HepG2 (cell line): Measurements from ENCODE around the gene KIAA0040. TPM values are rescaled to one million over a fixed set of nuclear protein-coding genes. Genes with fewer than 3 reads are reported as not detected.

Source experiments
- ATAC-seq: fragments of 200-7000 bp; cut with Tn5 transposase; 3 replicates; pipeline ENCODE4 v1.9.1; 2020; ENCODE audit warnings: mild to moderate bottlenecking, moderate library complexity
- Bru-seq: library from RNA; stranded (reverse); fragments of 400-500 nt; gene quantifications from one replicate; lab custom pipeline; 2021; lab: Mats Ljungman, UMichigan
- BruChase-seq, 2 experiments: library from RNA; stranded (reverse); fragments of 400-500 nt; gene quantifications; one replicate each; lab custom pipeline; 2021; lab: Mats Ljungman, UMichigan
- BruUV-seq: library from RNA; stranded (reverse); fragments of 400-500 nt; replicated peaks from 2 replicates; lab custom pipeline; 2021; lab: Mats Ljungman, UMichigan
- CTCF ChIA-PET: fragments of 300-600 bp; formaldehyde crosslinking; extraction: SDS; loops from one replicate; lab custom pipeline; 2021; ENCODE audit warnings: low total read pairs, inconsistent platforms, low intra/inter-chr PET ratio; lab: Yijun Ruan, JAX
- POLR2A ChIA-PET: fragments of 350-600 bp; sonication (Branson Sonifier 250); formaldehyde crosslinking; loops from one replicate; lab custom pipeline; 2020; ENCODE audit warnings: antibody characterized with exemption, inconsistent platforms; lab: Yijun Ruan, JAX
- DNase-seq: peaks from one replicate; pipeline ENCODE4 v3.0.0-alpha.2; 2015; ENCODE audit warnings: low spot score
- FAIRE-seq: peaks from 3 replicates; lab custom pipeline; 2011; peaks lifted over from hg19 to GRCh38; lab: Jason Lieb, UNC
- H2AFZ ChIP-seq: one replicate; pipeline ENCODE4 v1.6.1; 2011; ENCODE audit warnings: low read length, inconsistent platforms
- H3K27ac ChIP-seq: fragments of 300-600 bp; 3 replicates; pipeline ENCODE4 v1.8.0; 2011; ENCODE audit warnings: mixed run types, mild to moderate bottlenecking, mixed read lengths, low read length, inconsistent platforms; ENCODE audit not compliant: insufficient read depth; ENCODE audit errors: extremely low read length
- H3K27me3 ChIP-seq, 2 experiments: fragments of 200-600 bp in 1 of 2; 2 replicates in 1 of 2; 3 replicates in 1 of 2; pipeline versions ENCODE4 v1.6.0 to v1.8.0; 2011; ENCODE audit warnings: low read length in 2 of 2, mild to moderate bottlenecking in 2 of 2, moderate library complexity in 2 of 2, inconsistent platforms in 1 of 2; ENCODE audit not compliant: insufficient read depth in 2 of 2, control insufficient read depth in 1 of 2
- H3K36me3 ChIP-seq, 2 experiments: fragments of 200-600 bp in 1 of 2; replicated peaks in 1 of 2; 2 replicates in 1 of 2; 3 replicates in 1 of 2; pipeline versions ENCODE4 v1.5.1 to v1.8.0; 2011; ENCODE audit warnings: low read length in 2 of 2, inconsistent platforms in 1 of 2; ENCODE audit not compliant: insufficient read depth in 2 of 2, control insufficient read depth in 1 of 2
- H3K4me1 ChIP-seq: 2 replicates; pipeline ENCODE4 v1.5.1; 2012; ENCODE audit warnings: low read length, inconsistent platforms; ENCODE audit not compliant: insufficient read depth
- H3K4me2 ChIP-seq: 2 replicates; pipeline ENCODE4 v1.6.0; 2011; ENCODE audit warnings: low read depth, low read length, inconsistent platforms
- H3K4me3 ChIP-seq, 3 experiments: fragments of 200-600 bp in 1 of 3; sonication (generic), shearing (Covaris generic) in 1 of 3; replicated peaks in 1 of 3; 2 replicates each; pipeline ENCODE4 v1.5.1; 2011 to 2016; ENCODE audit warnings: low read length in 3 of 3, inconsistent platforms in 2 of 3, low read depth in 2 of 3, mild to moderate bottlenecking in 2 of 3, control low read depth in 1 of 3, mixed read lengths in 1 of 3; ENCODE audit not compliant: insufficient read depth in 1 of 3
- H3K79me2 ChIP-seq: one replicate; pipeline ENCODE4 v1.6.1; 2011; ENCODE audit warnings: low read length, inconsistent platforms; ENCODE audit not compliant: insufficient read depth
- H3K9ac ChIP-seq: 2 replicates; pipeline ENCODE4 v1.6.0; 2011; ENCODE audit warnings: mild to moderate bottlenecking, low read depth, low read length, inconsistent platforms; ENCODE audit not compliant: insufficient read depth
- H3K9me3 ChIP-seq: 2 replicates; pipeline ENCODE4 v1.5.1; 2012; ENCODE audit warnings: mild to moderate bottlenecking, low read length
- H4K20me1 ChIP-seq: 2 replicates; pipeline ENCODE4 v1.6.0; 2011; ENCODE audit warnings: inconsistent platforms, mild to moderate bottlenecking, low read length, moderate library complexity; ENCODE audit not compliant: insufficient read depth
- CTCF ChIP-seq: sonication (generic); formaldehyde crosslinking; IDR thresholded peaks from 2 replicates; pipeline ENCODE4 v1.5.0; 2020; ENCODE audit warnings: mild to moderate bottlenecking, missing genetic modification reagents, moderate library complexity
- ELF1 ChIP-seq: sonication (generic); formaldehyde crosslinking; IDR thresholded peaks from 2 replicates; pipeline ENCODE4 v1.4.0; 2020; ENCODE audit warnings: missing genetic modification reagents
- FOXC1 ChIP-seq: sonication (generic); formaldehyde crosslinking; IDR thresholded peaks from 2 replicates; pipeline ENCODE4 v1.8.0; 2022; ENCODE audit warnings: mild to moderate bottlenecking, missing genetic modification reagents, borderline replicate concordance
- HOMEZ ChIP-seq: IDR thresholded peaks from 2 replicates; pipeline ENCODE4 v1.6.1; 2016; ENCODE audit warnings: low read depth
- RORA ChIP-seq: sonication (generic); formaldehyde crosslinking; IDR thresholded peaks from 2 replicates; pipeline ENCODE4 v1.5.0; 2020; ENCODE audit warnings: mild to moderate bottlenecking, missing genetic modification reagents, moderate library complexity
- ZNF451 ChIP-seq: sonication (generic); formaldehyde crosslinking; IDR thresholded peaks from 2 replicates; pipeline ENCODE4 v1.5.0; 2020; ENCODE audit warnings: mild to moderate bottlenecking, missing genetic modification reagents
- ZNF510 ChIP-seq: sonication (generic); formaldehyde crosslinking; IDR thresholded peaks from 2 replicates; pipeline ENCODE4 v1.4.0; 2020; ENCODE audit warnings: low read depth, mild to moderate bottlenecking, missing genetic modification reagents
- ZNF607 ChIP-seq: sonication (generic); formaldehyde crosslinking; IDR thresholded peaks from 2 replicates; pipeline ENCODE4 v1.5.1; 2020; ENCODE audit warnings: missing genetic modification reagents, mild to moderate bottlenecking, borderline replicate concordance
- ZNF75D ChIP-seq: sonication (generic); formaldehyde crosslinking; IDR thresholded peaks from 2 replicates; pipeline ENCODE4 v1.8.1; 2023; ENCODE audit warnings: missing genetic modification reagents, mild to moderate bottlenecking, borderline replicate concordance
- ZNF777 ChIP-seq: sonication (generic); formaldehyde crosslinking; IDR thresholded peaks from 2 replicates; pipeline ENCODE4 v1.4.0; 2020; ENCODE audit warnings: missing genetic modification reagents
- WGBS: methylation state at CpG from one replicate; pipeline ENCODE4 v1.1.6; 2017; ENCODE audit warnings: low lambda C conversion rate; 5-methylcytosine and 5-hydroxymethylcytosine counted together
- in situ Hi-C: cut with HindIII; loops from 2 replicates; pipeline ENCODE4 v1.10.0; 2017; ENCODE audit warnings: low pct_unique_long_range_greater_than_20kb; ENCODE audit not compliant: extremely low pct_ligation_motif_present
- intact Hi-C: fragments of 100-400 bp; cut with micrococcal nuclease; formaldehyde crosslinking; loops from one replicate; pipeline ENCODE4 v1.10.0; 2022; ENCODE audit not compliant: unreplicated experiment
- long read RNA-seq, 2 experiments: library from RNA in 1 of 2; library from polyadenylated mRNA in 1 of 2; stranded (forward) in 1 of 2; unstranded in 1 of 2; transcript quantifications; one replicate each; pipeline ENCODE4 v2.0.0, GENCODE V29; 2019 to 2022
- polyA minus RNA-seq, 3 experiments: library from RNA; depleted of rRNA, polyadenylated mRNA; stranded (reverse); fragments of >200 nt; gene quantifications; 2 replicates each; pipeline ENCODE4 v1.2.3, GENCODE V29; 2011; ENCODE audit warnings: low replicate concordance in 1 of 3
- polyA plus RNA-seq, 8 experiments: library from polyadenylated mRNA; depleted of rRNA in 3 of 8; stranded (reverse) in 7 of 8; unstranded in 1 of 8; fragments of >200 nt; fragmentation: Illumina TruSeq in 4 of 8; extraction: Trizol in 4 of 8; gene quantifications; 2 replicates each; pipeline versions ENCODE4 v1.2.1 to v1.2.3, GENCODE V29; 2011 to 2016; ENCODE audit warnings: low read depth in 4 of 8, missing spikeins in 1 of 8, mixed read lengths in 1 of 8; ENCODE audit not compliant: insufficient read depth in 1 of 8
- total RNA-seq, 5 experiments: library from RNA; depleted of rRNA; stranded (reverse); fragments of >200 nt; fragmentation: Illumina TruSeq; extraction: Trizol; gene quantifications; 2 replicates each; pipeline ENCODE4 v1.2.3, GENCODE V29; 2016; ENCODE audit warnings: low read depth in 1 of 5

The KIAA0040 gene
- total RNA-seq (2016; rRNA removed; fragmentation: Illumina TruSeq; extraction: Trizol): 0.24 and 0.63 TPM in 2 replicates
- 0.09 TPM in 1 of 2 replicates, not detected in the other for total RNA-seq (2016; cell fraction: cytosol; rRNA removed; fragmentation: Illumina TruSeq; extraction: Trizol; ENCODE audit: low read depth)
- total RNA-seq (2016; cell fraction: insoluble cytoplasmic fraction; rRNA removed; fragmentation: Illumina TruSeq; extraction: Trizol): 0.37 and 0.39 TPM in 2 replicates
- total RNA-seq (2016; cell fraction: membrane; rRNA removed; fragmentation: Illumina TruSeq; extraction: Trizol): 0.15 and 0.62 TPM in 2 replicates
- total RNA-seq (2016; cell fraction: nucleus; rRNA removed; fragmentation: Illumina TruSeq; extraction: Trizol): 0.37 and 0.50 TPM in 2 replicates
- polyA plus RNA-seq (2011; rRNA removed): 0.22 and 0.26 TPM in 2 replicates
- 0.31 and 0.58 TPM in 2 replicates for polyA plus RNA-seq (2011; cell fraction: cytosol; rRNA removed)
- polyA plus RNA-seq (2011; cell fraction: nucleus; rRNA removed): 0.21 and 0.27 TPM in 2 replicates
- 0.12 and 0.19 TPM in 2 replicates for polyA plus RNA-seq (2012)
- polyA plus RNA-seq (2016; cell fraction: cytosol; fragmentation: Illumina TruSeq; extraction: Trizol; ENCODE audit: low read depth): 0.07 and 0.11 TPM in 2 replicates
- polyA plus RNA-seq (2016; cell fraction: insoluble cytoplasmic fraction; fragmentation: Illumina TruSeq; extraction: Trizol; ENCODE audit: low read depth): 0.49 and 0.85 TPM in 2 replicates
- polyA plus RNA-seq (2016; cell fraction: membrane; fragmentation: Illumina TruSeq; extraction: Trizol; ENCODE audit: low read depth): 0.15 and 0.27 TPM in 2 replicates
- 0.45 and 0.57 TPM in 2 replicates for polyA plus RNA-seq (2016; cell fraction: nucleus; fragmentation: Illumina TruSeq; extraction: Trizol; ENCODE audit: insufficient read depth, low read depth)
- 0.44 and 15.3 TPM in 2 replicates for polyA minus RNA-seq (2011; rRNA and poly(A)+ RNA removed; ENCODE audit: low replicate concordance)
- polyA minus RNA-seq (2011; cell fraction: cytosol; rRNA and poly(A)+ RNA removed): 0.88 and 0.89 TPM in 2 replicates
- 0.25 and 0.39 TPM in 2 replicates for polyA minus RNA-seq (2011; cell fraction: nucleus; rRNA and poly(A)+ RNA removed)
- Bru-seq, nascent RNA: percentile 35 among the genes with signal in this experiment
- BruChase-seq, experiment 1, labeled RNA remaining after a 6-hour chase: percentile 36 among the genes with signal in this experiment
- percentile 34 among the genes with signal in this experiment for BruChase-seq, experiment 2, labeled RNA remaining after a 2-hour chase
- long read RNA-seq, experiment 1: 0 reads
- long read RNA-seq, experiment 2, full-length matches to known transcripts: 3 of 4 reads
- long read RNA-seq, experiment 2, partial matches to known transcripts: 0 of 4 reads
- long read RNA-seq, experiment 2, other reads (novel, unspliced or antisense): 1 of 4 reads

GRCh38 chr1:175192630-175193526 lies at the start of gene KIAA0040:
Gene KIAA0040 (minus strand): TSS chr1:175192776. CDS start chr1:175161013, 31,763 bp downstream.
- WGBS: 9% methylated on average over 21 of the region's 62 CpGs
- peak; percentile 65 for DNase-seq
- TF ChIP-seq HOMEZ (CRISPR knock-in tag) (no peak), CTCF (CRISPR knock-in tag) (peak; percentile 30), ZNF75D (CRISPR knock-in tag) (no peak), FOXC1 (no peak), RORA (CRISPR knock-in tag) (no peak), ZNF777 (CRISPR knock-in tag) (peak; percentile 34; the same call in 1 of the 2 replicates), ZNF607 (CRISPR knock-in tag) (no peak), ELF1 (0 out of 2 replicates have a peak, but pooled peaks have one; percentile 29), ZNF451 (CRISPR knock-in tag) (no peak), ZNF510 (no peak)

More at GRCh38 chr1:175192630-175193526, at the start of gene KIAA0040:
- 0 out of 2 replicates have a peak within 1 kb of the TSS, but pooled peaks have one; percentile 0 for H3K9ac ChIP-seq
- H4K20me1 ChIP-seq: no peaks in the 10 kb centered on the region
- in situ Hi-C loops (no loop called here), intact Hi-C loops (loop anchor here (5.0 kb wide), 1 partner anchor 41 kb away; no protein-coding TSS in a partner anchor)
- peaks cover 0 to 9% of the 10 kb centered on the region in 2 experiments; a peak in 2 of 5 replicates for H3K27me3 ChIP-seq
- CTCF ChIA-PET: no interaction called here
- peak within 1 kb of the TSS; percentile 82 for H3K4me2 ChIP-seq
- H3K4me1 ChIP-seq: peaks cover 21% of the 10 kb centered on the region
- peak within 1 kb of the TSS; percentile 46 to 66 (median 59); a peak in 5 of 6 replicates for H3K4me3 ChIP-seq
- H3K79me2 ChIP-seq: no peaks in the 10 kb centered on the region
- no peak within 1 kb of the TSS for H2AFZ ChIP-seq
- peak; percentile 93 for ATAC-seq
- BruUV-seq: no TSS peak
- POLR2A ChIA-PET: no interaction called here
- H3K27ac ChIP-seq: no peak within 1 kb of the TSS
- no peak for FAIRE-seq
- no peaks in the 10 kb centered on the region for H3K9me3 ChIP-seq
- no peaks in the 10 kb centered on the region for H3K36me3 ChIP-seq
